Stimulated activated CD4-positive, alpha-beta T cell treated with anti-CD3 and anti-CD28 coated beads, TNF-alpha, amount 100 ng/mL, for 24 hours (primary cell): Measurements from ENCODE around the gene MGA.

Experiments
- DNase-seq, 3 experiments: peaks; one replicate each; pipeline ENCODE4 v3.0.0-alpha.2; 2020; ENCODE audit warnings: low read depth in 3 of 3

The MGA gene

DNA sequence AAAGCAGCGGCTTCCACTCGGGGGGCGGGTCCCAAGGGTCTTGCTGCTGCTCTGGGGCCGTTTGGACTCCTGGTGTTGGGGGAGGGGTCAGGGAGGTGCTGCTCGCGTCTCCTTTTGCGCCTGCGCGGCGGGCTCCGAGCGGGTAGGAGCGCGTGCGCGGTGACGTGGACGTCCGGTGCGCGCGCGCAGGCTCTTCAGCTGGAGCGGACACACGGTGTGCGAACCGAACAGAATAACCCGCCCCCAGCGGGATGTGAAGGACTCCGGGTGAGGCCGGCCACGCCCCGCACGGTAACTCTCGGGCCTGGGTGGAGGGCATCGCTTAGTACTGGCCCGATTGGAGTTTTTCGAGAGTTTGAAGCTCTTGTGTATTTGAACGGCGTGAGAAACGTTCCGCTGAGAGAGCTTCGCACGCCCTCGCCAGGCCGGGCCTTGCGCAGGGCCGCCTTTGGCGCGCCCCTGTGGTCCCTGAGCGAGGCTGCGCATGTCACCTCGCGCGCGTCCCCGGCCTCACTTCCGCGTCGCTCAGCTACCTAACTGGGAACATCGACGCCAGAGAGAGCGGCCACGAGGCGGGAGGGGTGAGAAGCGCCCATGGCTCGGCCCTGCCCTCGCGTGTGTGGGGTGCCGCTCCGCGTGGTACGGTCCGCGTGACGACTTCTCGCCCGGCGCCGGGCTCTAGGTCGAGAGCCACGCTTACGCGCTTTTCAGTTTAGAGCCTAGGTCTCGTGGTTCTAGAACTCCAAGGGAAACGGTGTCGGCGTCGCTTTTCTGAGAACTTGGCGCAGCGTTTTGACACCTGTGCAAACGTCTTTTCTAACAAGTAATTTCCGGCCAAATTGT, at the start of gene MGA:
MGA (plus strand) TSS at position 171 of the 843 bp plus-strand sequence.
- DNase-seq: peak; percentile 77 to 87 (median 78)

DNA sequence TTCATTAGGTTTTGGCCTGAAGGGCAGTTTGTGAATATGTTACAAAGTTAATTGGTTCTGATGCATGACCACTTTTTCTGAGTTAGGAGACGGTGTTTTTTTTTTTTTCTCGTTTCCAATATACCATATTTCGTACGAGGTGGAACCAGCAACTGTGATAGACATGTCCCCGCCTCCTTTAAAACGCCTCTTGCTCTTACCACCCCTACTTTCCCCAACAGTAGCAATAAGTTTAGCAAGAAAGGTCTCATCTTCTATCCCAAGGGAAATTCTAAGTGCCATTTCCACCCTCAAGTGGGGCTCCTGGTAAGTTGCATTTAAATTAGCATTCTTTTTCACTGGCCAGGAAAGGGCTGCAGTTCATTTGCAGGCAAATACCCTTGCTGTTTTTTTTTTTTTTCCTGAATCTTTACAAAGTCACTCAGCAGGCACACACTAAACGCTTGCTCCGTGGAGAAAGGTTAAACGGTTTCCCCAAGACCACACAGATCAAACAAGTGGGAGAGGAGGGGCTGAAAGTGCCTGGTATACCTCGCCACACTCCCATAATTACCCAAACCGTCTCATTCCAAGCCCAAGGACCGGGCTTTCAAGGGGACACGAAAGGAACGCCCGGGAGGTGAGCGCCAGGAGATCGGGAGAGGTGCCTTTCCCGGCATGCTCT, 39.5 kb upstream of the MGA start:
- no peak for DNase-seq

DNA sequence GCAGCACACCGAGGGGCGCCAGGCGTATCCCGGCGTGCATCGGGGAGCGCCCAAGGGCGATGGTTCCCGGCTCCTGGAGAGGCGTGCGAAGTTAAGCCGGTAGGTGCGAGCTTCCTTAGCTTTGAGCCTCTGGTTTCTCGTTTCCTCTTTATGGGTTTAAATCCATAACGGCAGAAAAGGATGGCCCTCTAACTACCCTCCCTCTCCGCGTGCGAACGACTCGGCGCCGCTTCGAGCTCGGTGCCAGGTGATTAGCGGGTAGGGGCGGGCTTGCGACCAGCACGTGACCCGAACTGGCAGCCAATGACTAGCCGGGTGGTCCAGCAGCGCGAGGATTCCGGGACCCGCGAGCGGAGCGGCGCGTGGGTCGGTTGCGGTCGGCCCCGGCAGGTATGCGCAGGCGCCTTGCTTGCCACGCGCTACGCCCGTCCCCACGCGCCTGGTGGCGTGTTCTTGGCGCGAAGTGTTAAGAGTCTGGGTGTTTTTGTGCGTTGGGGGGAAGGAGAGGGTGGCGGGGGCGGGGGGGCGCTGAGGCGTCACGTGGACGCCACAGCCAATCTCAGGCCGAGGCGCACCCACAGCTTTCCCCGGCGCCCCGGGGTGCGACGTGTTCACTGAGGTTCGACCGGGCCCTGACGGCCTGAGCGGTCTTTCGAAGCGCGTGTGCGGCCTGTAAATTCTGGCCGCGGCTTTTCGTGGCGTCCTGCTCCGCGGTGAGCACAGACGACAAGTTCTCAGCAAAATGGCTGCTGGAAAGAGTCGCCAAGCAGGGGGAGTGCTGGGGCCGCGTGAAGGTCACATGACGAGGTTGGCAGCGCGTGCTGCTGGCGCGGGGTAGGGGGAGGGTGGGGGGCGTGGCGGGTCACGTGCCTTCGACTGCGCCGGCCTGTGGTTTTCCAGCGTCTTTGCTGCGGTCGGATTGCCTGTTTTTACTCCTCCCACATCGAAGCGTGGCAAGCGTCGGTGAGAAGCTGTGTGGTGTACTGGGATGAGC, 38.7 kb upstream of the MGA start:
- peak; percentile 52 to 77 (median 61) for DNase-seq

DNA sequence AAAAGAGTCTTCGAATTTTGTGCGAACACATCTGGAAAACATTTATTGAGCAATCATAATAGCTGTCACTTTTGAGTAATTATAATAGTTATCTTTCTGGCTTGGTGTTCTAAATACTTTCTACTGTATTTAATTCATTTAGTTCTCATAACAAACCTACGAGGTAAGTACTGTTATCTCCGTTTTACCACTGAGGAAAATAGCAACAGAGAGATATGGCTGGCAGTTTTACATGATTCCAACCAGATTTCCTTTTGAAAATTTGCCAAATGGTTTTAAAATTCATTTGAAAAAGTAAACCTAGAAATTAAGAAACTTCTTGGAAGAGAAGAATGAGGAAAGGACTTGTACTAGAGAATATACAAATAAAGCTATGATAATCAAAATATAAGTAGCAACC, 37.3 kb upstream of the MGA start:
- DNase-seq: no peak

DNA sequence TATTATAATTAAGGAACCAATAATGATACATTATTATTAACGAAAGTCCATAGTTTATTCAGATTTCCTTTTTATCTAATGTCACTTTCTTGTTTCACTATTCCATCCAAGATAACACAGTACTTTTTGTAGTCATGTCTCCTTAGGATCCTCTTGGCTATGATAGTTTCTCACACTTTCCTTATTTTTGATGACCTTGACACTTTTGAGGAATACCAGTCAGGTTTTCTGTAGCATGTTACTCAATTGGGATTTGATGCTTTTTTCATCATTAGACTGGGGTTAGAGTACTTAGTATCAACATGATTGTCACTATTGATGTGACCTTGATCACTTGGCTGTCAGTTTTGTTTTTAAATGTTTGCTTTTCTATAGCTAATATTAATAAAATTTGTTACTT, 33.0 kb upstream of the MGA start:
- no peak for DNase-seq

DNA sequence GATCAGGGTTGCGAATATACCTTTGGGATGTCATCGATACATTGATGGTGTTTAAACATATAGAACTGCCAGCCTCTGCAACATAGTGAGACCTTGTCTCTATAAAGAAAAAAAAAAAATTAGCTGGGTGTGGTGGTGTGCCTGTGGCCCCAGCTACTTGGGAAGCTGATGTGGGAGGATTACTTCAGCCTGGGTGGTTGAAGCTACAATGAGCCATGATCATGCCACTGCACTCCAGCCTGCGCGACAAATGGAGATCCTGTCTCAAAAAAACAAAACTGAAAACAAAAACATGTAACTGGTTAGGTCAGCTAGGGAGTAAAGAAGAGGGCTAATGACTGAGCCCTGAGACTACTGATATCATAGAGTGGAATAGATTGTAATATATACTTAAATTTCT, 30.7 kb upstream of the MGA start:
- DNase-seq: no peak

DNA sequence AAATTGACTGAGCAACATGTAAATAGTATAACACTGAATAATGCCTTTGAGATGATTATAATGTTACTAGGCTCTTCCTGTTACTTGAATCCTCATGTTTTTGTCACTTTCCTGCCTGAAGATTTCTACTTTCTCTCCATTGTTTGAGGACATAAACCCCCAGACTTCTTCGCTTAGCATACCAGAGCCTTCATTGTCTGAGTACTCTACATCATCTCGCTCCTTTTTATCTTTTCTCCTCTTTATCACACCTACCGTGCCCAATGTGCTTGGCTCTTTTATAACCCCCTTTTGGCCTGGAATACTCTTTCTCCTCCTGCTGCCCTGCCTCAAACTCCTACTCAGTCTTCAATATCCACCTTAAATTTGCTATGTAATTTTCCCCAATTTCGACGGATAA, 30.3 kb upstream of the MGA start:
- no peak for DNase-seq

DNA sequence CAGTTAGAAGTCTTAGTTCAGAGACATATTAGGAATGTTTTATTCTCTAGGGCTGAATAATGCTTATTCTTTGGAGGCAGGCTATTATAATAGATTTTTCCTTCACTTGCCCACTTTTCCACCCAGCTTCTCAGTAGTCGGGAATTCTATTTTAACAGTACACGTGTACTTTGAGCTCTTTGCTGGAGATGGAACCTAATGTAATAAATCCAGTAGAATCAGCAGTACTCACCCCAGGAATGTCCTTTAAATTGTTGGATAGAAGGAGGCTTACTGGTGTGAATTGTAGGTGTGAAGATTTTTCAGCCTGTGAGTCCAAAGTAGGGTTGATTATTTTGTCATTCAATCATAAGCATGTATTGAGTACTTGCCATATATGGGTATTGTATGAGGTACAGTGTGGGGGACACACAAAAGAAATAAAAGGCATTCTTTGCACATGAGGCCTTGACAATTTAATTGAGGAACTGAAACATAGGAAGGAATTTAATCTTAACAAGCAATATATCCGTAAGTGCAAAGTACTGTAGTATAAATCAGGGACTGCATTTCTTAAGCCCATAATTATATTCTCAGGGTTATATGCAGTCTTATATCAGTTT, 29.5 kb upstream of the MGA start:
- DNase-seq: no peak

DNA sequence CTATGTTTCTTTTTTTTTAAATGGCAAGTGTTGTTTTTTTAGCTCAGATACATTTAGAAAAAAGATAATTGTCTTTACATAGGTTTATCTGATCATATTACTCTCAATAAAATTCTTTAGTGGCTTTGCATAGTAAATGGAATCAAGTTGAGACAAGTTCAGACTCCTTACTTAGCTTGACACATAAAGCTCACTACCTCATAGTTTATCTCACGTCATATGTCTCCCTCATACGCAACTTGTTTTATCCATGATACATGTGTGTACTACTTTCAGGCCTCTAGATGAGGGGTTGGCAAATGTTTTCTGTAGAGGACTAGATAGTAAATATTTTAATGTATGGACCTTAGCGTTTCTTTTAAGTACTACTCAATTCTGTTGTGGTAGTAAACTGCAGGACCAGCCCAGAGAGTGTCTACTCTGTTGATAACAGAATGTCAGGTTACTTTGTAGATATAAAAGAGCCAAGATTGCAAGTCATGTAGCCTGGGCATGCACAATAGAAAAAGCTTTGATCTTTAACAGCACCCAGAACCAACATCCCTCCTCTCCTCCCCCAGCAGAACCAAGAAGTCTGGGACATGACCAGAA, 28.2 kb upstream of the MGA start:
- DNase-seq: no peak

DNA sequence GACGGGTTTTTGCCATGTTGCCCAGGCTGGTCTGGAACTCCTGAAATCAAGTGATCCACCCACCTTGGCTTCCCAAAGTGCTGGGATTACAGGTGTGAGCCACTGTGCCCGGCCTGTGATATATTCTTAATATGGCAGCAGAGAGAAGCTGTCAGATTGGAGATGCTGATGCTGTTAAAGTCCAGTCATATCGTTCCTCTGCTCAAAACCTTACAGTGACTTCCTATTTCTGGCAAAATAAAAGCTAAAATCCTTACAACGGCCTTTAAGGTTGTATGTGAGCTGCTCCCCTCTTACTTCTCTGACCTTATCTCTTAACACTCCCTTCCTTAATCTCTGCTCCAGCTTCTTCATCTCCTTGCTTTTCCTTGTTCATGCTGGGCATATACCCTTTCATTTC, 26.6 kb upstream of the MGA start:
- DNase-seq: no peak

DNA sequence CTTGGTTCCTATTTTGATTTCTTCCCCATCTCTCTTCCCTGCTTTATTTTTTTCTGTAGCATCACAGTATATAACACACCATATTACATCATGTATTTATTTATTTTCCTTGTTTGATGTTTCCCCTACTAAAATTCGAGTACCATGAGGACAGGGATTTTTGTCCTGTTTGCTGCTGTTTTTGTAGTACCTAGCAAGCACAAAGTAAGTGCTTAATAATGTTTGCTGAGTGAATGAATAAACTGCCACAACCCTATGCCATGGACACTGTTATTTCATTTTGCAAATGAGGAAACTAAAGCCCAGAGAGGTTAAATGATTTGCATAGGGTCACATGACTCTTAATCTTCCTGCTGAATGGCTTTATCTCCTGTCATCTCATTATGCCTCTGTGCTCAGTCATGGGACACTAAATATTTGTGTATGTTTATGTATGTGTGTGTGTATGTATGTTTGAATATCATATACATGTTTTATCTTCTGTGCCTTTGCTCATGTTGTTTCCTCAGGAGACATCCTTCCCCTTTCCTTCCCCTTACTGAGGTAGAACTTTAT, 26.1 kb upstream of the MGA start:
- DNase-seq: no peak

DNA sequence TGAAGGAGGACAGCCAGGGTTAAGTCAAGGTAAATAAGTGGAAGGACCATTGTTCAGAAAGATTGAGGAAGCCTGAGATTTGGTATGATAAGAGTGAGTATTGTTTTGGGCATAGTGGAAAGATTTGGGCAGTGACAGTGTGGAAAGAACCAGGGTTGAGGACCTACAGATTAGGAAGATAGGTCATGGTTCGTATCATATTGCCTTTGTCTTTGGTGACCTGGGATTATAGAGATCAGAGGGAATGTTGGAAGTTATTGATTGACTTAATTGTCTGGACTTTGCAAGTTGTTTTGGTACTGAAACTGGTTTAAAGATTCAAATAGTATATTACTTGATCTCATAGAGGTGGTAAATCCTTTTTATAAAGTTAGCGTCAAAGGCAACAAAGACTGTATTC, 23.1 kb upstream of the MGA start:
- DNase-seq: no peak

DNA sequence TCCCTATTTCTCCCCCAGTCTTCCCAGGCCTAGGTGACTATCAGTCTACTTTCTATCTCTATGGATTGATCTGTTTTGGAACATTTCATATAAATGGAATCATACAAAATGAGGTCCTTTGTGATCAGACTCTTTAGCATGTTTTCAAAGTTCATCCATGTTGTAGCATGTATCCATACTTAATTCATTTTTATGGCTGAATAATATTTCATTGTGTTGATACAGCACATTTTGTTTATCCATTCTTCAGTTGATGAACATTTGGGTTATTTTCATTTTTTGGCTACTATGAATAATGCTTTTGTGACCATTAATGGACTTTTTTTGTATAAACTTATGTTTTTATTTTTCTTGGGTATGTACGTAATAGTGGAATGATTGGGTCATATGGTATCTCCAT, 19.2 kb upstream of the MGA start:
- DNase-seq: no peak

DNA sequence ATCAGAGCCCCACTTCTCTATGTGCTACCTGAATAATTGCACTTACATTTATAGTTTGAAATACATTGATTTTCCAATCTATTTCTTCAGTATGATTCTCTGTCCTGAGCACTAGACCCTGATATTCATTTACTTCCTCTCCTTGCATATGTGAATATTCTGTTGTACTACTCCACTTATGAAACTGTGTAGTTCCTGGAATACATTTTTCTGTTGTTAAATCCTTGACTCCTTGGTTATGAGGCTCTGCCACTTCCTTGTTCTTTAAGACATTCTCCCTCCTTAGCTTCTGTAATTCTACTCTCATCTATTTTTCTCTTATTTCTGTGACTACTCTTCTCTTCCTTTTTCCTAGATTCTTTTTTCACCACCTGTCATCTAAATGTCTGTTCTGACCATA, 12.9 kb upstream of the MGA start:
- no peak for DNase-seq

DNA sequence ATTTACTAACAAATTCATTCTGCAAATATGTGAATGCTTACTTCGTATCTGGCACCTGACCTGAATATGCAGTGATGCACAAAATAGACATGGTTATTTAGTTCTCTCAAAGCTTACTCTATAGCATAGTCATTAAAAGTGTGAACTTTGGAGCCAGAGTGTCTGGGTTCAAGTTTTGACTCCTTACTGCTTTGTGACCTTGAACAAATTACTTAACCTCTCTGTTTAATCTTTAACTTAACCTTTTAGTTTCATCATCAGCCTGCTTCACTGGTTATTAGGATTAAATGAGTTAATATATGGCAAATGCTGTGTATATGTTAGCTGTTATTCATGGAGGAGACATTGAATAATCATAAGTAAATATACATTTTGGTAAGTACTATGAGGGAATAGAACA, 12.1 kb upstream of the MGA start:
- DNase-seq: no peak

DNA sequence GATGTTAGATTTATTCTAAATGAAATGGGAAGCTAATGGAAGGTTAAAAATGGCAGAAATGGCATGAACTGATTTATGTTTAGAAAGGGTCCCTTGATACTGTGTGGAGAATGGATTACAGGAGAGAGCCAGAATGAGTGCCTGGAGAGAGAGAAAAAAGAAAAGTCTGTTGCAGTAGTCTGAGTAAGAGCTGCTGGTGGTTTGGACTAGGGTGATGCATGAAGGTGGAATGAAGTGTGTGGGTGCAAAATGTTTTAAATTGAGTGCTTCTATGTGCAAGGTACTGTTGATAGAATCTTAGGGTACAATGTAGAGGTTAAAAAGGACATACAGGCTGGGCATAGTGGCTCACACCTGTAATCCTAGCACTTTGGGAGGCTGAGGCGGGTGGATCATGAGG, 11.4 kb upstream of the MGA start:
- no peak for DNase-seq

DNA sequence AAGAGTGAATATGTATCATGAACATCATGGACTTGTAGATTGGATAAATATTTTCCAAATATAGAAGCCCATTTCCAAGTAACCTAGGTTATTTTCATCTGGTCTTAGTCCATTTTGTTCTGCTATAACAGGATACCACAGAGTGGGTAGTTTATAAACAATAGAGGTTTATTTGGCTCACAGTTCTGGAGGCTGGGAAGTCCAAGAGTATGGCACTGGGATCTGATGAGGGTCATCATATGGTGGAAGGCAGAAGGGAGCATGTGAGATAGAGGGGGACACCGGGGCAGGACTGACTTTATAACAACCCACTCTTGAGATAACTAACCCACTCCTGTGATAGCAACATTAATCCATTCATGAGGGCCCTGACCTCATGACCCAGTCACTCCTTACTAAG, 9.4 kb upstream of the MGA start:
- no peak for DNase-seq

DNA sequence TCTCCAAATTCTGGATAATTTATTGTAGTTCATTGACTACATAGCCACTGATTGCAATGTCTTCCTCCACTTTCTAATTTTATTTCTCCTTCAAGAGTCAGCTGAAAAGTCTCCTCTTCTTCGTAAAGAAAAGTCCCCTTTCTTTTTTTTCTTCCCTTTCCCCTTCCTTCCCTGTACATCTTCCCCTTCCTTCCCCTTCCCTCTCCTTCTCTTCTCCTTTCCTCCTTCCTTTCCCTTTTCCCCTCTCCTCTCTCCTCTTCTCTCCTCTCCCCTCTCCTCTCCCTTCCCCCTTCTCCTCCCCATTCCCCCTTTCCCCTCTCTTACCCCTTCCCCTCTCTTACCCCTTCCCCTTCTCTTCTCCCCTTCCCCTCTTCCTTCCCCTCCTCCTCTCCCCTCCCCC, 8.8 kb upstream of the MGA start:
- DNase-seq: no peak

DNA sequence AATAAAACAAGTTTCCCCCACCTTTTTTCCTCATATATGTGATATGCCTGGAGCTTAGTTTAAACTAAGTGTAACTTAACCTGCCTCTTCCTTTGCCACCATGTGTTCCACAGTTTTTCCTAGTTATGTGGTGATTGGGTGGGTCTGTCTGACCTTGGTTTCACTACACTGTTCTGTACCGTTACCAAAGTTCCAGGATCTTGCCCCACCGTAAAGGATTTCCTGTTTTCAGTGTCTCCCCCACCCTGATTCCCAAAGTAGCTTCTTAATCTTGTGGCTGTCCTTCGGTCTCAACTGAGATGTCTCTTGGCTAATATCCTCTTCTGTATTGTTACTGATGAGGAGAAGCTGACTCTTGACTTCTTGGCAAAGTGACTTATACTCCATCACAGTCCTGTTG, 6.4 kb upstream of the MGA start:
- no peak for DNase-seq

DNA sequence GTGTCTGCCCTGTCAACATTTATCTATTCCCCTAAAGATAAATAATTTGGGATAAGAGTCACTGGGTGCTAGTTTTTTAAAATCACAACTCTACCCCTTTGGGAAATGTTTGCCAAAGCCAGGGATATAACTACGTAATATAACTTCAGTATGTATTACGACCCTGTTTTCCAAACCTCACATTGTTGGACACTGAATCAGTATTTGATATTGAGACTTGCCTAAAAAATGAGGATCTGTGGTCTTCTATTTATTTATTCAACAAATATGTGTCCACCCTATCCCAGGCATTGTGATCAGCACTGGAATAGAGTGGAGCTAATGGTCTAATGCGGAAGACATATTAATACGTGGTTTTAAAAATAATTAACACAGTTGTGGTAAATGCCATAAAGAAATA, 4.5 kb upstream of the MGA start:
- no peak for DNase-seq

DNA sequence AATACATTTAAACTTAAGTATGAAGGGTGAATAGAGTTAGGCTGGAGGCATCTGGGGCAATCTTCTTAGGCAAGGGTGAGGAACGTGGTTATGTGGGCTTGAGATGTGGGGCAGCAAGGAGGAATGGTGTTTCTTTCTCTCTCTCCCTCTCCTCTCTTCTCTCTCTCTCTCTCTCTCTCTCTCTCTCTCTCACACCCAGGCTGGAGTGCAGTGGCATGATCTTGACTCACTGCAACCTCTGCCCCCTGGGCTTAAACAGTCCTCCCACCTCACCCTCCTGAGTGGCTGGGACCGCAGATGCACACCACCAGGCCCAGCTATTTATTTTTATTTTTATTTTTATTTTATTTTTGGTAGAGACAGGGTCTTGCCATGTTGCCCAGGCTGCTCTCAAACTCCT, 4.0 kb upstream of the MGA start:
- no peak for DNase-seq
